ENCODE results near the gene HTR2A. TPM values are rescaled to one million over a fixed set of nuclear protein-coding genes. Genes with fewer than 3 reads are reported as not detected.
A peak's percentile ranks its signal among the peaks of the same experiment; 100 is the strongest.

The HTR2A gene
- total and polyA plus RNA-seq, 10 of the 15 experiments (the other 5 are each of a cell fraction or from before 2014, with no cell fraction given) = not detected

DNA sequence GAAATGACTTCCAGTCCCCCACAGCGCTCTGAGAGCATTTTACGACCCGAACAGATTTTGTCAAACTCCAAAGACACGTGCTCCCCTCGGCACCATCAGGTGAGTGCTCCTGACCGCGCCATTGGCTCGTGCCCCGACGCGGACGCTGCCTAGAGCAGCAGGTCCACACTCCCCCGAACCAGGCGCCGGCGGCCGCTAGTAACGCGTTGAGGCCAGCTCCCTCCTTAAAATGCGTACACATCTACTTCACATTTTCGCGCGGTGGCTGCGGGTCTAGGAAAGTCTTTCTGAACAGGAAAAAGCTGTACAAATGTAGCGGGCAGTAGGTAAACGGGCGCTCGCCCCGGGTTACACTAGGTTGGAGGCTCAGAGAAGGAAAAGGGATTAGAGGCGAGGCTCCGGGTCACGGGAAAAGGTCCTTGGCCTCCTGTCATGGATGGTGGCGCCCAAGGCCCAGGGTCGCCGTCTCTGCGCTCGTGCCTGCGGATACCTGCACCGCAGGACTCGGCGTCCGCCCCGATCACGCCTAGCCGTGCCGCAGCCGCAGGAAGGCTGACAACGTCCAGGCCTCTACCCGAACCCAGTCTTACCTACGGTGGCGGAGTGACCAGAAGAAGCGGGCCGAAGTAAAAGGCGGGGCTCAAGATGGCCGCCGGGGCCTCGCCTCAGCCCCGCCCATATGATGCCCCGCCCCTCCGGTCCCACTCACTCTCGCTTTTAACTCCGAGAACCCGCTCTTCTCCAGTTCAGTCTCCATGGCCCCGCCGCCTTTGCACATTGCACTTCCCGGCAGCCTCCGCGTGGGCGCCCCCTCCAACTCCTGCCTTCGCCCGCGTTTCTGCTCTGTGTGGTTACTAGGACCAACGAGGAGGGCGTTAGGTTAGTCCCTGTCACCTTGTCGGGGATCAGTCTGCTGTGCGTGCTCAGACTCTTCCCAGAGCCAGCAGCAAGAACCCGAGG lies 100.1 kb downstream of the HTR2A start, which contains the start of gene ESD:
Gene ESD, minus strand, starts transcription at position 647 of the 960 bp plus-strand sequence. CDS start 5,748 bp downstream, outside the sequence.
- WGBS (ENCODE audit: insufficient coverage, insufficient replicate concordance, low lambda C conversion rate, missing lambda C conversion rate) = 1% methylated on average over 72 of the region's 77 CpGs
- ChIA-PET CTCF (interaction anchor here (1.0 to 1.1 kb wide), 2 partner anchors 11 to 20 kb away, joined by 3 read pairs; no protein-coding TSS in a partner anchor), SMC1A (ENCODE audit: uncharacterized antibody, unreplicated experiment) (interaction anchor here (0.7 to 0.9 kb wide), 3 partner anchors 165 to 558 kb away, joined by 3 read pairs; no protein-coding TSS in a partner anchor), RAD21 (ENCODE audit: unreplicated experiment) (interaction anchor here (0.6 kb wide), 1 partner anchor 273 kb away, joined by 3 read pairs; no protein-coding TSS in a partner anchor), POLR2A (interaction anchor here (0.9 kb wide), 1 partner anchor 8 kb away, joined by 3 read pairs; no protein-coding TSS in a partner anchor)
- no peaks in the 10 kb centered on the region for H4K20me1 ChIP-seq (ENCODE audit: control insufficient read depth, insufficient read depth)
- peak within 1 kb of the TSS; percentile 98 for H2AFZ ChIP-seq (ENCODE audit: control insufficient read depth, low read depth, low read length)
- no peaks in the 10 kb centered on the region for H3K9me3 ChIP-seq (replicated peaks; ENCODE audit: control insufficient read depth, insufficient read depth, low read length)
- no peaks in the 10 kb centered on the region; the same call in 1 of the 2 replicates for H3K4me1 ChIP-seq (ENCODE audit: control insufficient read depth, insufficient read depth, low read length)
- in situ Hi-C loops (cut with MboI) = no loop called here
- H3K9ac ChIP-seq (ENCODE audit: control insufficient read depth, insufficient read depth, low read length) = peak within 1 kb of the TSS; percentile 95
- peak; percentile 95 for ATAC-seq
- no peaks in the 10 kb centered on the region for H3K27me3 ChIP-seq (replicated peaks in 1 of 2; ENCODE audit: control insufficient read depth in 2 of 2, insufficient read depth in 2 of 2, low read length in 1 of 2)
- FAIRE-seq = no peak
- H3K4me2 ChIP-seq (ENCODE audit: control insufficient read depth, insufficient read depth) = peak within 1 kb of the TSS; percentile 95
- intact Hi-C loops (cut with micrococcal nuclease; ENCODE audit: unreplicated experiment) = no loop called here
- H3K79me2 ChIP-seq (ENCODE audit: control insufficient read depth, insufficient read depth, low read length) = peaks cover 32% of the 10 kb centered on the region
- H3K4me3 ChIP-seq = peak within 1 kb of the TSS; percentile 82
- peak within 1 kb of the TSS; percentile 91 for H3K27ac ChIP-seq (ENCODE audit: control insufficient read depth, insufficient read depth)
- TSS peak; percentile 73 for BruUV-seq (replicated peaks)
- peak; percentile 61 for DNase-seq (ENCODE audit: low read depth, low spot score)
- H3K36me3 ChIP-seq (ENCODE audit: control insufficient read depth in 2 of 2, insufficient read depth in 2 of 2, low read length in 1 of 2) = no peaks in the 10 kb centered on the region
- TF ChIP-seq RBBP5 (conservative IDR thresholded peaks at IDR 0.05) (0 out of 2 replicates have a peak, but pooled peaks have one; percentile 28), RUNX3 (IDR thresholded peaks at IDR 0.05; ENCODE audit: low read length) (peak; percentile 40), RB1 (IDR thresholded peaks at IDR 0.05; ENCODE audit: borderline replicate concordance) (0 out of 2 replicates have a peak, but pooled peaks have one; percentile 21), ASH2L (IDR thresholded peaks at IDR 0.05; ENCODE audit: borderline replicate concordance, low read depth) (no peak), PAX5 (IDR thresholded peaks at IDR 0.05; ENCODE audit: borderline replicate concordance, low read depth, low read length) (peak; percentile 55; the same call in 1 of the 2 replicates), GATAD2B (conservative IDR thresholded peaks at IDR 0.05; ENCODE audit: low read depth) (0 out of 2 replicates have a peak, but pooled peaks have one; percentile 62), NRF1 (conservative IDR thresholded peaks at IDR 0.05; ENCODE audit: low read depth, low read length) (no peak), CEBPB (IDR thresholded peaks at IDR 0.05; ENCODE audit: borderline replicate concordance in 1 of 2, low read depth in 2 of 2, low read length in 2 of 2) (no peak), DPF2 (IDR thresholded peaks at IDR 0.05) (no peak), EED (IDR thresholded peaks at IDR 0.05; ENCODE audit: low read depth) (peak; percentile 50; the same call in 1 of the 2 replicates), SMAD5 (IDR thresholded peaks at IDR 0.05; ENCODE audit: low read depth) (peak; percentile 65; the same call in 1 of the 2 replicates), BCL11A (IDR thresholded peaks at IDR 0.05; ENCODE audit: low read depth, low read length) (no peak), HCFC1 (IDR thresholded peaks at IDR 0.05; ENCODE audit: low read length) (peak; percentile 21), BACH1 (IDR thresholded peaks at IDR 0.05; ENCODE audit: borderline replicate concordance) (peak; percentile 71), IKZF2 (IDR thresholded peaks at IDR 0.05) (no peak; a peak in 2 of 4 replicates), POLR2A (IDR thresholded peaks at IDR 0.05; ENCODE audit: low read depth, low read length) (peak; percentile 91), GABPA (IDR thresholded peaks at IDR 0.05; ENCODE audit: low read depth) (no peak), RAD51 (IDR thresholded peaks at IDR 0.05) (peak; percentile 96), CBFB (IDR thresholded peaks at IDR 0.05; ENCODE audit: low read depth) (no peak; the same call in none of the 2 replicates), ZNF217 (IDR thresholded peaks at IDR 0.05) (no peak)
- TF ChIP-seq, protein P1, sequence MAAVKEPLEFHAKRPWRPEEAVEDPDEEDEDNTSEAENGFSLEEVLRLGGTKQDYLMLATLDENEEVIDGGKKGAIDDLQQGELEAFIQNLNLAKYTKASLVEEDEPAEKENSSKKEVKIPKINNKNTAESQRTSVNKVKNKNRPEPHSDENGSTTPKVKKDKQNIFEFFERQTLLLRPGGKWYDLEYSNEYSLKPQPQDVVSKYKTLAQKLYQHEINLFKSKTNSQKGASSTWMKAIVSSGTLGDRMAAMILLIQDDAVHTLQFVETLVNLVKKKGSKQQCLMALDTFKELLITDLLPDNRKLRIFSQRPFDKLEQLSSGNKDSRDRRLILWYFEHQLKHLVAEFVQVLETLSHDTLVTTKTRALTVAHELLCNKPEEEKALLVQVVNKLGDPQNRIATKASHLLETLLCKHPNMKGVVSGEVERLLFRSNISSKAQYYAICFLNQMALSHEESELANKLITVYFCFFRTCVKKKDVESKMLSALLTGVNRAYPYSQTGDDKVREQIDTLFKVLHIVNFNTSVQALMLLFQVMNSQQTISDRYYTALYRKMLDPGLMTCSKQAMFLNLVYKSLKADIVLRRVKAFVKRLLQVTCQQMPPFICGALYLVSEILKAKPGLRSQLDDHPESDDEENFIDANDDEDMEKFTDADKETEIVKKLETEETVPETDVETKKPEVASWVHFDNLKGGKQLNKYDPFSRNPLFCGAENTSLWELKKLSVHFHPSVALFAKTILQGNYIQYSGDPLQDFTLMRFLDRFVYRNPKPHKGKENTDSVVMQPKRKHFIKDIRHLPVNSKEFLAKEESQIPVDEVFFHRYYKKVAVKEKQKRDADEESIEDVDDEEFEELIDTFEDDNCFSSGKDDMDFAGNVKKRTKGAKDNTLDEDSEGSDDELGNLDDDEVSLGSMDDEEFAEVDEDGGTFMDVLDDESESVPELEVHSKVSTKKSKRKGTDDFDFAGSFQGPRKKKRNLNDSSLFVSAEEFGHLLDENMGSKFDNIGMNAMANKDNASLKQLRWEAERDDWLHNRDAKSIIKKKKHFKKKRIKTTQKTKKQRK (IDR thresholded peaks at IDR 0.05; ENCODE audit: low read depth, low read length) = no peak

Data from GM12878 (cell line).